GM19452 (cell line): Measurements from ENCODE around the gene CTSD.
"Not testable (repeated sequence)": the region's sequence is repeated elsewhere in the genome, so short reads cannot be mapped to it uniquely, and the experiment has no call there.

ENCODE experiments used
- ATAC-seq: cut with Tn5 transposase; IDR thresholded peaks from one replicate; pipeline ENCODE4 v1.9.1; 2021; ENCODE audit not compliant: unreplicated experiment

The CTSD gene

GRCh38 chr11:1763796-1764661 is at the start of gene CTSD:
Gene CTSD, minus strand, starts transcription at chr11:1763927. Its CDS starts 68 bp downstream, at chr11:1763859.
- ATAC-seq = peak; percentile 76

GRCh38 chr11:1813356-1813755 is 49.6 kb upstream of the CTSD start:
- ATAC-seq = not testable (repeated sequence)

- ATAC-seq = no peak
Observed at GRCh38 chr11:1812801-1813200, 49.1 kb upstream of the CTSD start.

- ATAC-seq = no peak
Observed at GRCh38 chr11:1812274-1812673, 48.5 kb upstream of the CTSD start.

GRCh38 chr11:1810761-1811160 is 47.0 kb upstream of the CTSD start:
- no peak for ATAC-seq

GRCh38 chr11:1807264-1807995 is 43.7 kb upstream of the CTSD start:
- ATAC-seq = no peak

- no peak for ATAC-seq
Observed at GRCh38 chr11:1805525-1805924, 41.8 kb upstream of the CTSD start.

- not testable (repeated sequence) for ATAC-seq
Observed at GRCh38 chr11:1803835-1804519, 40.2 kb upstream of the CTSD start.

GRCh38 chr11:1803246-1803645 is 39.5 kb upstream of the CTSD start:
- ATAC-seq = no peak

GRCh38 chr11:1797391-1798125 is 33.8 kb upstream of the CTSD start:
- no peak for ATAC-seq

GRCh38 chr11:1796413-1797011 is 32.8 kb upstream of the CTSD start:
- no peak for ATAC-seq

GRCh38 chr11:1793081-1793480 is 29.4 kb upstream of the CTSD start:
- ATAC-seq = no peak

- no peak for ATAC-seq
Observed at GRCh38 chr11:1792461-1792860, 28.7 kb upstream of the CTSD start.

- ATAC-seq = no peak
Observed at GRCh38 chr11:1791912-1792311, 28.2 kb upstream of the CTSD start.

- no peak for ATAC-seq
Observed at GRCh38 chr11:1786466-1786865, 22.7 kb upstream of the CTSD start.

GRCh38 chr11:1785749-1786413 is 22.2 kb upstream of the CTSD start:
- ATAC-seq = no peak

GRCh38 chr11:1784761-1785650 is 21.3 kb upstream of the CTSD start:
- ATAC-seq = no peak

- no peak for ATAC-seq
Observed at GRCh38 chr11:1783725-1784529, 20.2 kb upstream of the CTSD start.
